ENCODE results near the gene FAM167B. TPM values are rescaled to one million over a fixed set of nuclear protein-coding genes. Genes with fewer than 3 reads are reported as not detected.

Gene FAM167B
- polyA plus RNA-seq, 1 donor (not counting 4 experiments of a cell fraction or from before 2014, with no cell fraction given), result 0.07 TPM

DNA sequence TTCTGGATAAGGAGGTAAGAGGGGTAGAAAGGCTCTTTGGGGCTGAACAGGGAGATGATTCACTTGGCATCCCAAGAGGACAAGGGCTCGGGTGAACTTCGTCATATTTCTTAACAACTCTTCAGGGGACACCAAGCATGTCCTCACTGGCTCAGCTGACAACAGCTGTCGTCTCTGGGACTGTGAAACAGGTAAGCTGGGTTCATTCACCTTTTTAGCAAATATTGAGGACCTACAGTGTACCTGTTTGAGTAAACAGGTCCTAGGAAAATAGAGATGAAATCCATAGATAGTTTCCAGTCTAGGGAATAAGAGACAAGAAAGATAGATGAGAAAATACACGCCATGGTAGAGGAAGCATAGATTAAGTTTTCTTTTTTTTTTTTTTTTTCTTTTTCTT lies 22.7 kb upstream of the FAM167B start:
- Histone ChIP-seq H3K9ac (ENCODE audit: control insufficient read depth, extremely low read depth, insufficient read depth, low read length) (no peak overlapping the region), H3K36me3 (ENCODE audit: control insufficient read depth in 2 of 2, extremely low read depth in 1 of 2, insufficient read depth in 2 of 2, low read length in 2 of 2) (peaks cover 22 to 33% of the 10 kb centered on the region in 2 experiments), H3K4me2 (ENCODE audit: control insufficient read depth, extremely low read depth, insufficient read depth, low read depth, low read length) (no peak overlapping the region), H3K4me3 (ENCODE audit: control insufficient read depth in 2 of 3, extremely low read depth in 1 of 3, insufficient read depth in 2 of 3, low read depth in 1 of 3, low read length in 3 of 3) (no peak overlapping the region), H3K79me2 (ENCODE audit: control insufficient read depth, insufficient read depth, low read length) (peaks cover 37% of the 10 kb centered on the region), H3K4me1 (ENCODE audit: control insufficient read depth, extremely low read depth, insufficient read depth, low read length) (peaks cover 21% of the 10 kb centered on the region), H2AFZ (ENCODE audit: control insufficient read depth, low read length) (no peak overlapping the region), H3K27me3 (ENCODE audit: control insufficient read depth, extremely low read depth, insufficient read depth, low read length) (no peaks in the 10 kb centered on the region), H3K9me1 (ENCODE audit: control insufficient read depth, extremely low read depth, insufficient read depth, low read length) (no peaks in the 10 kb centered on the region), H3K9me3 (ENCODE audit: control insufficient read depth, low read depth, low read length) (no peaks in the 10 kb centered on the region), H4K20me1 (ENCODE audit: control insufficient read depth, extremely low read depth, insufficient read depth, low read length) (no peaks in the 10 kb centered on the region), H3K27ac (ENCODE audit: control insufficient read depth, insufficient read depth, low read length) (no peak overlapping the region)
- DNase-seq (ENCODE audit: low read depth, low spot score) (no peak), FAIRE-seq (no peak)
- dilution Hi-C loops (cut with MboI; ENCODE audit: extremely low pct_ligation_motif_present, low sequenced_read_pairs), result no loop called here
- TF ChIP-seq EZH2 (IDR thresholded peaks at IDR 0.05; ENCODE audit: low read length), result no peak
- TF ChIP-seq, protein P1, sequence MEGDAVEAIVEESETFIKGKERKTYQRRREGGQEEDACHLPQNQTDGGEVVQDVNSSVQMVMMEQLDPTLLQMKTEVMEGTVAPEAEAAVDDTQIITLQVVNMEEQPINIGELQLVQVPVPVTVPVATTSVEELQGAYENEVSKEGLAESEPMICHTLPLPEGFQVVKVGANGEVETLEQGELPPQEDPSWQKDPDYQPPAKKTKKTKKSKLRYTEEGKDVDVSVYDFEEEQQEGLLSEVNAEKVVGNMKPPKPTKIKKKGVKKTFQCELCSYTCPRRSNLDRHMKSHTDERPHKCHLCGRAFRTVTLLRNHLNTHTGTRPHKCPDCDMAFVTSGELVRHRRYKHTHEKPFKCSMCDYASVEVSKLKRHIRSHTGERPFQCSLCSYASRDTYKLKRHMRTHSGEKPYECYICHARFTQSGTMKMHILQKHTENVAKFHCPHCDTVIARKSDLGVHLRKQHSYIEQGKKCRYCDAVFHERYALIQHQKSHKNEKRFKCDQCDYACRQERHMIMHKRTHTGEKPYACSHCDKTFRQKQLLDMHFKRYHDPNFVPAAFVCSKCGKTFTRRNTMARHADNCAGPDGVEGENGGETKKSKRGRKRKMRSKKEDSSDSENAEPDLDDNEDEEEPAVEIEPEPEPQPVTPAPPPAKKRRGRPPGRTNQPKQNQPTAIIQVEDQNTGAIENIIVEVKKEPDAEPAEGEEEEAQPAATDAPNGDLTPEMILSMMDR (optimal IDR thresholded peaks at IDR 0.05 in 1 of 3, IDR thresholded peaks at IDR 0.05 in 1 of 3, conservative IDR thresholded peaks at IDR 0.05 in 1 of 3; ENCODE audit: extremely low read depth in 1 of 3, insufficient read depth in 2 of 3, low read length in 3 of 3), result no peak

DNA sequence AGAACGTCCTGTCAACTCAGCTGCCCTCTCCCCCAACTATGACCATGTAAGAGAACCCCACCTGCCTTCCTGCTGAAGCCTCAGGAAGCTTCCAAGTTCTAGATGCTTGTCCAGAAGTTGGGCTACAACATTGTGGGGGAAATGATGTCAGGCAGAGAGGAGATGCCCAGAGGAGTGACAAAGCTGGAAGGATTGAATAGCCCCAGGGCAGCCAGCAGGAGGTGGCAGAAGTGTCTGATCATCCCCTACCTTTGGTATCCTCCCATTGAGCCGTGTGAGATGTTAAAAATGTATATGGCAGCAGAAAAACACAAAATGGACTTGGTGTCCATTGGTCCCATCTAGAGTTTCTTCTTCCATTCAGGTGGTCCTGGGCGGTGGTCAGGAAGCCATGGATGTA lies 18.3 kb upstream of the FAM167B start:
- Histone ChIP-seq H4K20me1 (ENCODE audit: control insufficient read depth, extremely low read depth, insufficient read depth, low read length) (no peaks in the 10 kb centered on the region), H2AFZ (ENCODE audit: control insufficient read depth, low read length) (no peak overlapping the region), H3K9me1 (ENCODE audit: control insufficient read depth, extremely low read depth, insufficient read depth, low read length) (no peaks in the 10 kb centered on the region), H3K9ac (ENCODE audit: control insufficient read depth, extremely low read depth, insufficient read depth, low read length) (no peak overlapping the region), H3K27ac (ENCODE audit: control insufficient read depth, insufficient read depth, low read length) (no peak overlapping the region), H3K4me1 (ENCODE audit: control insufficient read depth, extremely low read depth, insufficient read depth, low read length) (peaks cover 9% of the 10 kb centered on the region), H3K27me3 (ENCODE audit: control insufficient read depth, extremely low read depth, insufficient read depth, low read length) (no peaks in the 10 kb centered on the region), H3K36me3 (ENCODE audit: control insufficient read depth in 2 of 2, extremely low read depth in 1 of 2, insufficient read depth in 2 of 2, low read length in 2 of 2) (peaks cover 34 to 36% of the 10 kb centered on the region in 2 experiments), H3K4me2 (ENCODE audit: control insufficient read depth, extremely low read depth, insufficient read depth, low read depth, low read length) (no peak overlapping the region), H3K9me3 (ENCODE audit: control insufficient read depth, low read depth, low read length) (no peaks in the 10 kb centered on the region), H3K79me2 (ENCODE audit: control insufficient read depth, insufficient read depth, low read length) (peaks cover 10% of the 10 kb centered on the region), H3K4me3 (ENCODE audit: control insufficient read depth in 2 of 3, extremely low read depth in 1 of 3, insufficient read depth in 2 of 3, low read depth in 1 of 3, low read length in 3 of 3) (no peak overlapping the region)
- no peak for FAIRE-seq
- dilution Hi-C loops (cut with MboI; ENCODE audit: extremely low pct_ligation_motif_present, low sequenced_read_pairs), result no loop called here
- no peak for DNase-seq (ENCODE audit: low read depth, low spot score)
- no peak for TF ChIP-seq EZH2 (IDR thresholded peaks at IDR 0.05; ENCODE audit: low read length)
- TF ChIP-seq, protein P1 (optimal IDR thresholded peaks at IDR 0.05 in 1 of 3, IDR thresholded peaks at IDR 0.05 in 1 of 3, conservative IDR thresholded peaks at IDR 0.05 in 1 of 3; ENCODE audit: extremely low read depth in 1 of 3, insufficient read depth in 2 of 3, low read length in 3 of 3), result no peak
